HepG2 (cell line): ENCODE data around the gene TMEM209. TPM values are rescaled to one million over a fixed set of nuclear protein-coding genes. Genes with fewer than 3 reads are reported as not detected.

Source experiments
- EED ChIP-seq: sonication (generic); formaldehyde crosslinking; IDR thresholded peaks from 2 replicates; pipeline ENCODE4 v1.5.0; 2020; ENCODE audit warnings: mild to moderate bottlenecking, missing genetic modification reagents
- RBM22 ChIP-seq: fragments of 200-400 bp; formaldehyde crosslinking; optimal IDR thresholded peaks from 2 replicates; pipeline ENCODE3; 2017; ENCODE audit warnings: mild to moderate bottlenecking, low read length, moderate library complexity
- THAP11 ChIP-seq: IDR thresholded peaks from 2 replicates; pipeline ENCODE4 v1.6.1; 2016; ENCODE audit warnings: missing biosample characterization, missing genetic modification reagents
- TRIM24 ChIP-seq: sonication (generic); formaldehyde crosslinking; IDR thresholded peaks from 2 replicates; pipeline ENCODE4 v1.8.0; 2022; ENCODE audit warnings: mild to moderate bottlenecking, missing genetic modification reagents
- U2AF2 ChIP-seq: fragments of 200-400 bp; formaldehyde crosslinking; IDR thresholded peaks from 2 replicates; pipeline ENCODE4 v1.6.1; 2017; ENCODE audit warnings: low read depth, mild to moderate bottlenecking, low read length
- ZBTB40 ChIP-seq, 2 experiments: fragments of 450-650 bp in 1 of 2; sonication (generic) in 1 of 2; formaldehyde crosslinking in 1 of 2; IDR thresholded peaks; 2 replicates each; pipeline versions ENCODE4 v1.6.1 to v1.8.0; 2016 to 2022; ENCODE audit warnings: antibody characterized with exemption in 1 of 2, mild to moderate bottlenecking in 1 of 2, missing genetic modification reagents in 1 of 2
- ZNF264 ChIP-seq: sonication (generic); formaldehyde crosslinking; IDR thresholded peaks from 2 replicates; pipeline ENCODE4 v1.4.0; 2020; ENCODE audit warnings: missing genetic modification reagents
- polyA plus RNA-seq, 8 experiments: library from polyadenylated mRNA; depleted of rRNA in 3 of 8; stranded (reverse) in 7 of 8; unstranded in 1 of 8; fragments of >200 nt; fragmentation: Illumina TruSeq in 4 of 8; extraction: Trizol in 4 of 8; gene quantifications; 2 replicates each; pipeline versions ENCODE4 v1.2.1 to v1.2.3, GENCODE V29; 2011 to 2016; ENCODE audit warnings: low read depth in 4 of 8, missing spikeins in 1 of 8, mixed read lengths in 1 of 8; ENCODE audit not compliant: insufficient read depth in 1 of 8
- total RNA-seq, 5 experiments: library from RNA; depleted of rRNA; stranded (reverse); fragments of >200 nt; fragmentation: Illumina TruSeq; extraction: Trizol; gene quantifications; 2 replicates each; pipeline ENCODE4 v1.2.3, GENCODE V29; 2016; ENCODE audit warnings: low read depth in 1 of 5
- TF ChIP-seq, protein P1 (sequence below), 2 experiments: IDR thresholded peaks; 2 replicates each; pipeline ENCODE4 v1.6.1; 2011 to 2012; ENCODE audit warnings: low read length in 2 of 2, borderline replicate concordance in 1 of 2, low read depth in 1 of 2, mild to moderate bottlenecking in 1 of 2, moderate library complexity in 1 of 2
- TF ChIP-seq, protein P2 (sequence below): IDR thresholded peaks from 2 replicates; pipeline ENCODE4 v1.6.1; 2012; ENCODE audit warnings: low read depth, low read length, improper control_type of control experiment

TMEM209 gene
- total and polyA plus RNA-seq, 2 of the 13 experiments (the other 11 are each of a cell fraction or from before 2014, with no cell fraction given), result 14.5 to 15.6 TPM

DNA sequence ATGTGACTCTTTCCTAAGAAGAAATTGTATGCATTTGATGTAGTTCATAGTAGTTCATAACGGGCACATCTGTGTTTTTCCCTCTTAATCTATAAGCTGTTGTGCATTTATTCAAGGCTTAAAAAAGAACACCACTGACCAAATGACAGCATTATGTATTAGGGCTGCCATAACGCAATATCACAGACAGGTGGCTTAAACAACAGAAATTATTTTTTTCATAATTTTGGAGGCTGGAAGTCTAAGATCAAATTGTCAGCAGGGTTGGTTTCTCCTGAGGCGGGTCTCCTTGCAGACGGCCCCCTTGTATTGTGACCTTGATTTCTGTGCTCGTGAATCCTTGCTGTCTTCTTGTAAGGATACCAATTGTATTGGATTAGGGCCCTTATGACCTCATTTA is 1.8 kb upstream of the TMEM209 start (continued):
- TF ChIP-seq, protein P1, sequence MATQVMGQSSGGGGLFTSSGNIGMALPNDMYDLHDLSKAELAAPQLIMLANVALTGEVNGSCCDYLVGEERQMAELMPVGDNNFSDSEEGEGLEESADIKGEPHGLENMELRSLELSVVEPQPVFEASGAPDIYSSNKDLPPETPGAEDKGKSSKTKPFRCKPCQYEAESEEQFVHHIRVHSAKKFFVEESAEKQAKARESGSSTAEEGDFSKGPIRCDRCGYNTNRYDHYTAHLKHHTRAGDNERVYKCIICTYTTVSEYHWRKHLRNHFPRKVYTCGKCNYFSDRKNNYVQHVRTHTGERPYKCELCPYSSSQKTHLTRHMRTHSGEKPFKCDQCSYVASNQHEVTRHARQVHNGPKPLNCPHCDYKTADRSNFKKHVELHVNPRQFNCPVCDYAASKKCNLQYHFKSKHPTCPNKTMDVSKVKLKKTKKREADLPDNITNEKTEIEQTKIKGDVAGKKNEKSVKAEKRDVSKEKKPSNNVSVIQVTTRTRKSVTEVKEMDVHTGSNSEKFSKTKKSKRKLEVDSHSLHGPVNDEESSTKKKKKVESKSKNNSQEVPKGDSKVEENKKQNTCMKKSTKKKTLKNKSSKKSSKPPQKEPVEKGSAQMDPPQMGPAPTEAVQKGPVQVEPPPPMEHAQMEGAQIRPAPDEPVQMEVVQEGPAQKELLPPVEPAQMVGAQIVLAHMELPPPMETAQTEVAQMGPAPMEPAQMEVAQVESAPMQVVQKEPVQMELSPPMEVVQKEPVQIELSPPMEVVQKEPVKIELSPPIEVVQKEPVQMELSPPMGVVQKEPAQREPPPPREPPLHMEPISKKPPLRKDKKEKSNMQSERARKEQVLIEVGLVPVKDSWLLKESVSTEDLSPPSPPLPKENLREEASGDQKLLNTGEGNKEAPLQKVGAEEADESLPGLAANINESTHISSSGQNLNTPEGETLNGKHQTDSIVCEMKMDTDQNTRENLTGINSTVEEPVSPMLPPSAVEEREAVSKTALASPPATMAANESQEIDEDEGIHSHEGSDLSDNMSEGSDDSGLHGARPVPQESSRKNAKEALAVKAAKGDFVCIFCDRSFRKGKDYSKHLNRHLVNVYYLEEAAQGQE (IDR thresholded peaks at IDR 0.05; ENCODE audit: borderline replicate concordance in 1 of 2, low read depth in 1 of 2, low read length in 2 of 2), result no peak
- TF ChIP-seq ZBTB40 (IDR thresholded peaks at IDR 0.05) (no peak), ZBTB40 (CRISPR knock-in tag; IDR thresholded peaks at IDR 0.05) (no peak), U2AF2 (no peak), RBM22 (no peak), THAP11 (CRISPR knock-in tag) (no peak), ZNF264 (CRISPR knock-in tag) (no peak), EED (CRISPR knock-in tag) (no peak), TRIM24 (CRISPR knock-in tag) (no peak)
- TF ChIP-seq, protein P2, sequence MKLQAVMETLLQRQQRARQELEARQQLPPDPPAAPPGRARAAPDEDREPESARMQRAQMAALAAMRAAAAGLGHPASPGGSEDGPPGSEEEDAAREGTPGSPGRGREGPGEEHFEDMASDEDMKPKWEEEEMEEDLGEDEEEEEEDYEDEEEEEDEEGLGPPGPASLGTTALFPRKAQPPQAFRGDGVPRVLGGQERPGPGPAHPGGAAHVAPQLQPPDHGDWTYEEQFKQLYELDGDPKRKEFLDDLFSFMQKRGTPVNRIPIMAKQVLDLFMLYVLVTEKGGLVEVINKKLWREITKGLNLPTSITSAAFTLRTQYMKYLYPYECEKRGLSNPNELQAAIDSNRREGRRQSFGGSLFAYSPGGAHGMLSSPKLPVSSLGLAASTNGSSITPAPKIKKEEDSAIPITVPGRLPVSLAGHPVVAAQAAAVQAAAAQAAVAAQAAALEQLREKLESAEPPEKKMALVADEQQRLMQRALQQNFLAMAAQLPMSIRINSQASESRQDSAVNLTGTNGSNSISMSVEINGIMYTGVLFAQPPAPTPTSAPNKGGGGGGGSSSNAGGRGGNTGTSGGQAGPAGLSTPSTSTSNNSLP, result no peak
